Motor neuron (in vitro differentiated cells): Measurements from ENCODE around the gene GPR15LG. TPM values are rescaled to one million over a fixed set of nuclear protein-coding genes. Genes with fewer than 3 reads are reported as not detected.
A peak's percentile ranks its signal among the peaks of the same experiment; 100 is the strongest.
"Not testable (repeated sequence)": the region's sequence is repeated elsewhere in the genome, so short reads cannot be mapped to it uniquely, and the experiment has no call there.

Experiments used
- ATAC-seq, 8 experiments: fragments of 200-7000 bp; cut with Tn5 transposase; replicated peaks in 6 of 8; 2 replicates each; pipeline ENCODE4 v1.8.0; 2021; ENCODE audit warnings: mild to moderate bottlenecking in 8 of 8, moderate library complexity in 8 of 8
- H3K27ac ChIP-seq, 2 donors: fragments of 250-450 bp; sonication (Bioruptor Pico); 2 replicates each; pipeline ENCODE4 v1.9.0; 2021; ENCODE audit warnings: antibody characterized with exemption in 2 of 2, mild to moderate bottlenecking in 2 of 2, moderate library complexity in 1 of 2
- H3K4me1 ChIP-seq, 2 donors: fragments of 250-450 bp; sonication (Bioruptor Pico); replicated peaks in 1 of 2; 2 replicates each; pipeline ENCODE4 v1.6.1; 2021; ENCODE audit warnings: antibody characterized with exemption in 2 of 2, mild to moderate bottlenecking in 2 of 2, moderate library complexity in 1 of 2
- H3K4me3 ChIP-seq, 5 donors: fragments of 250-450 bp; sonication (Bioruptor Pico); 2 replicates each; pipeline ENCODE4 v1.9.0; 2021; ENCODE audit warnings: antibody characterized with exemption in 5 of 5, mild to moderate bottlenecking in 5 of 5, moderate library complexity in 4 of 5
- WGBS, 10 experiments: fragments of 450-650 bp; shearing (Covaris generic); methylation state at CpG; one replicate each; pipeline ENCODE4 v1.0.0; 2022; 5-methylcytosine and 5-hydroxymethylcytosine counted together
- in situ Hi-C, 9 experiments: fragments of 400-800 bp; cut with MboI; loops; one replicate each; pipeline ENCODE4 v1.15.0; 2021; ENCODE audit warnings: low sequenced_read_pairs in 9 of 9, low pct_unique_long_range_greater_than_20kb in 2 of 9; ENCODE audit not compliant: unreplicated experiment in 9 of 9
- total RNA-seq, 8 experiments: library from RNA; unstranded; fragments of 300-600 nt; gene quantifications; 2 replicates each; pipeline versions ENCODE4 v1.2.3 to v1.2.4, GENCODE V29; 2022

The GPR15LG gene
- total RNA-seq, 8 experiments from 2014 or later, result 2.1 TPM; not detected in 7

DNA sequence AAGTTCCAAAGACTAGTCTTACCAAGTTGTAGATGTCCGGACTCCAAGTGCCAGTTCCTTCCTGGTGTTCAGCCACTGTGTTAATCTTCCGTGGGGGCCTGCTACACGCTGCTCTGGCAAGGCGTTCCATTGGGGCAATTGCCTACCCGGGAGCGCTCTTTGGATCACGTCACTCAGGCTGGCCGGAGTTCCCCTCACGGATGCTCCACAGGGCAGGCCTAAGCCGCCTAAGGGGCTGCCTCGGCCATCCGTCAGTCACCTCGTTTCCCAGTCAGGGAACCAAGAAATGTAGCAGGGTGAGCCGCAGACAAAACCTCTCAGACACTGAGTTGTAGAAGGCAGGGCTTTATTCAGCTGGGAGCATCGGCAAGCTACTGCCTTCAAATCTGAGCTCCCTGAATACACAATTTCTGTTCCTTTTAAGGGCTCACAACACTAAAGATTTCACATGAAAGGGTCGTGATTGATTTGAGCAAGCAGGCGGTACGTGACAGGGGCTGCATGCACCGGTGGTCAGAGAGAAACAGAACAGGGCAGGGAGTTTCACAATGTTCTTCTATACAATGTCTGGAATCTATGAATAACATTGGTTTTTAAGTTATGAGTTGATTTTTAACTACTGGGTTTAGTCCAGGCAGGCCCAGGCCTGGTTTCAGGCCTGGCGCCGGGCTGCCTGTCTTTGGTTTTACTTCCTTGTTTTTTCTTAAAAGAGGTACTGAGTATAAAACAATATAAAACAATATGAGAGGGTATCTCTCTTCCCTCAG lies 1.7 kb upstream of the GPR15LG start:
- peak in 1 of 8 experiments; percentile 31 for ATAC-seq
- peak overlapping the region; percentile 16 to 48 for H3K27ac ChIP-seq
- H3K4me3 ChIP-seq, in situ Hi-C loops: not testable (repeated sequence)
- WGBS, 10 experiments, result 52 to 100% (median 74%) methylated on average over 2 to 13 of the region's 21 CpGs; no CpG with 5 or more reads in 4 of the 10 experiments
- H3K4me1 ChIP-seq, result peaks cover 14 to 15% of the 10 kb centered on the region in 2 donors

DNA sequence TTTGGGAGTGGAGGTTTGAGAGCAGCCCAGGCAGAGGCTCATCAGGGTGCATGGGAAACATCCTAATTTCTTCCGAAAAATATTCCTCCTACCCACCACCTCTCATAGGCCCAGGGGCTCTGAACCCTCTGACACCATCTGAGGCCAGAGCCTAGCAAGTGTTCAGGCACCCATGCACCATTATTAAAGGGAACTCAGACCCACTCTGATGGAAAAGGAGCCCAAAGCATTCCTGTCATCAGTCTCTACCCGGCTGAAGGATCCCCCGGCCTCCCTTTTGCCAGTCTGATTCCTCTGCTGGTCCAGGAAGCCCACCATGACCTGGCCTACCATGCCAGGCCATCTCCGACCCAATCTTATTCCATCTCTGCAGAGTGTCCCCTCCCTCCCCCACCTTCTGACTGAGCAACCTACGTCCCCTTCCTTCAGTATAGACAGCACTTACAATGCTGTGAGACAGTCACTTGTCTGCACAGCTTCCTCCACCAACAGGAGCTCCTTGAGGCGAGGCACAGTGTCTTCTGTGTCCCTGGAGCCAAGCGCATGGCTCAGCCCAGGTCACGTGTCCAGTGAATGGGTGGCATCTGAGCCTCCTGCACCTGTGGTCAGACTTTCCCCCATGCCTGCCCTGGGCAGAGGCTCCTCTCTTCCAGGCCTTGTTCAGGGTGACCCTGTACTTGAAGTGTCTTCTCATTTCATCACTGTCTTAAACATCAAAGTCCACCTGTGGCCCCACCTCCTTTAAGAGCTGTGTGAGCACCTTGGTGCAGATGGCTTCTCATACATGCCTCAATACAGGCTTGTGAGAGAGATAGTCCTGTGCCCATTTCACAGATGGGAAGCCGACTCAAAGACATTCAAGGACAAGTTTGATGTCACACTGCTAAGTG lies 889 bp upstream of the GPR15LG start:
- Histone ChIP-seq H3K4me1 (peaks cover 14 to 15% of the 10 kb centered on the region in 2 donors), H3K27ac (peak overlapping the region in 1 of 2 donors; percentile 48), H3K4me3 (no peak overlapping the region)
- 33 to 100% (median 94%) methylated on average over 1 to 4 of the region's 9 CpGs; no CpG with 5 or more reads in 4 of the 10 experiments for WGBS, 10 experiments
- in situ Hi-C loops, result no loop called here
- no peak for ATAC-seq

DNA sequence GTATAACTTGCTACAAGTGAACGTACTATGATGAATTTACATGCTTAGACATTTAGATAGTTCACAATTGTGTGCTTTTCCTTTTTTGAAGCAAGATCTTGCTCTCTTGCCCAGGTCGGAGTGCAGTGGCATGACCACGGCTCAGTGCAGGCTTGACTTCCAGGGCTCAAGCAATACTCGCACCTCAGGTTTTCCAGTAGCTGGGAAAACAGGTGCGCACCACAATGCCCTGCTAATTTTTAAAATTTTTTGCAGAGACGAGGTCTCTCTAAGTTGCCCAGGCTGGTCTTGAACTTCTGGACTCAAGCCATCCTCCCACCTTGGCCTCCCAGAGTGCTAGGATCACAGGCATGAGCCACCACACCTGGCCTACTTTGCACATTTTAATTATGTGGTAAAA lies 1.8 kb downstream of the GPR15LG start:
- no peak for ATAC-seq
- no peak overlapping the region for H3K4me3 ChIP-seq
- peaks cover 19 to 21% of the 10 kb centered on the region in 2 donors for H3K4me1 ChIP-seq
- H3K27ac ChIP-seq, result no peak overlapping the region
- WGBS, 10 experiments, result 62 to 100% (median 89%) methylated on average over 1 to 6 of the region's 6 CpGs
- in situ Hi-C loops, result no loop called here

DNA sequence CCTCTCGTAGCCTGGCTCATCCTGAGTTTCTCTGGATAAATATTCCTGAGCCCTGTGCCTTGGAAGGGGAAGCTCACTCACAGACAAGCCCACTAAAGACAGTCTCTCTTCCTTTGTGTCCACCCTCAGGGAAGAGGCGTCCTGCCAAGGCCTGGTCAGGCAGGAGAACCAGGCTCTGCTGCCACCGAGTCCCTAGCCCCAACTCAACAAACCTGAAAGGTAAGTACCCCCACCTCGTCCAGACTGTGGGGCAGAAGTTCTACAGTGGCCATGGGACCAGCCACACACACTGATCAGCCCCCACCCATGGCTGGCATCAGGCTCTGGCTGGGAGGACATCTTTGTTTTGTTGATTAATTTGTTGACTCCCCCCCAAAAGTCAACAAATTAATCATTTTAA lies 2.8 kb downstream of the GPR15LG start:
- Histone ChIP-seq H3K4me3 (no peak overlapping the region), H3K4me1 (peaks cover 18 to 19% of the 10 kb centered on the region in 2 donors), H3K27ac (no peak overlapping the region)
- WGBS, 10 experiments, result 20 to 92% (median 72%) methylated on average over 1 to 3 of the region's 4 CpGs; no CpG with 5 or more reads in 5 of the 10 experiments
- ATAC-seq, result no peak
- in situ Hi-C loops, result no loop called here

DNA sequence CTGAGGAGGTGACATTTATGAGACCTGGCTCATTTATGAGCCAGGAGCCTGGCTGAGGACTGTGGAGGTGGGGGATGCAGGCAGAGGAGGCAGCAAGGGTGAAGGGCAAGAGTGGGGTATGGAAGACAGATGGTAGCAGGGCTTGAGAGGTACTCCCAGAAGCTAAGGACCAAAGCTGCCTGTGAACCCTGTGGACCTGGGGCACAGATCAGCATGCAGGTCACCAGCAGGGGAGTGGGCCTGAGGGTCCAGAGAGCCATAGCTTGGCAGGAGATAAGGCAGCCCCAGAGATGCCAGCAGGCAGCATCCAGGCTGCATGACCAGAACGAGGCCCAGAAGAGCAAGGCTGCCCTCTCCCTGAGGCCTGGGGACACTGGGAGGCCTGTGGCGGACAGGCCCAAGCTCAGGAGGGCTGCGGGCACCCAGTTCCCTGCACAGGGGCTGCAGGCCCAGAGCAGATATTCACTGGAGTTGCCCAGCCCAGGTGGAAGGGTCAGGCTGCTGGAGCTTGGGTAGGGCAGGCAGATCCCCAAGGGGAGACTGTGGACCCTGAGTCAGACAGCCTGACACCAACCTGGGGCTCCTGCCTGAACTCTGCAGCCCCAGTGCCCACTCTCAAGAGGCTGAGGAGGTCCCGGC lies 3.4 kb downstream of the GPR15LG start:
- WGBS, 10 experiments, result 60 to 100% methylated on average over 1 to 2 of the region's 4 CpGs; no CpG with 5 or more reads in 8 of the 10 experiments
- H3K4me1 ChIP-seq, result peaks cover 14 to 17% of the 10 kb centered on the region in 2 donors
- in situ Hi-C loops, result no loop called here
- no peak overlapping the region for H3K4me3 ChIP-seq
- no peak for ATAC-seq
- no peak overlapping the region for H3K27ac ChIP-seq

DNA sequence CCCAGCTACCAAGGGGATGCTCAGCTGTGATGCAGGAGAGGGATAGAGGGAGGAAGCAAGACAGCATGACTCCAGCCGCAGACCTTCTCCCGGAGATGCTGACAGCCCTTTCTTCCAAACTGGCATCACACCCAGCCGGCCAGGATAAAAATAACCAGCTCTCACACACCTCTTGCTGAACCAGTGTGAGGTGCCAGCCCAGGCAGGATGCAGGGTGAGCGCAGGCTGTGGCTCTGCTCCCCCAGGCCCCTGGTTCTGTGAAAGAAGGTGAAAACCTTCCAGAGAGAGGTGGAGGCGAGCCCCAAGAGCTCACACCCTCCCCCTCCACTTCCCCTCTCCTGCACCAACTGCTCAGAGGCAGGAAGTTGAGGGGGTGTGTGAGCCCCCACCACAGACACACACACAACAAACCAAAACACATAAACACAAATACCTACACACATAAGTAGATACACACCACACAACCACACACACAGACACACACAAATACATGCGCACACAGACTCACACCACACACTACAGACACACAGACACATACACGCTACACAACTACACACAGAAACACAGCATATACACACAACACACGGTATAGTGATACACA lies 4.0 kb downstream of the GPR15LG start:
- in situ Hi-C loops, result no loop called here
- ATAC-seq, result no peak
- Histone ChIP-seq H3K27ac (no peak overlapping the region), H3K4me3 (no peak overlapping the region), H3K4me1 (peaks cover 9 to 11% of the 10 kb centered on the region in 2 donors)
- WGBS, 10 experiments, result 74 to 100% (median 95%) methylated on average over 1 to 5 of the region's 8 CpGs; no CpG with 5 or more reads in 4 of the 10 experiments

DNA sequence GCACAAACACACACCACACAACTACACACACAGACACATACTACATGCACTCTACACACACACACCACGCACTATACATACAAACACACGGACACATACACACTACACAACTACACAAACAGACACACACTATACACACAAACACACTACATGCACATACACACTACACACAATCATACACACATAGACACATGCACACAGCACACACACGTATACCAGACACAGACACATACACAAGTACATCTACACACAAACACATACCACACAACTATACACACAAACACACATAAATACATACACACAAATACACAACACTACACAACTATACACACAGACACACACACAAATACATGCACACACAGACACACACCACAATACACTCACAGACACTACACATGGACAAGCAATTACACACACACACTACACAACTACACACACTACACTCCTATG lies 4.6 kb downstream of the GPR15LG start:
- in situ Hi-C loops, result no loop called here
- Histone ChIP-seq H3K4me1 (peaks cover 9 to 11% of the 10 kb centered on the region in 2 donors), H3K27ac (no peak overlapping the region), H3K4me3 (no peak overlapping the region)
- ATAC-seq, result no peak
- 63 to 100% (median 90%) methylated on average over 2 to 3 of the region's 3 CpGs; no CpG with 5 or more reads in 7 of the 10 experiments for WGBS, 10 experiments

DNA sequence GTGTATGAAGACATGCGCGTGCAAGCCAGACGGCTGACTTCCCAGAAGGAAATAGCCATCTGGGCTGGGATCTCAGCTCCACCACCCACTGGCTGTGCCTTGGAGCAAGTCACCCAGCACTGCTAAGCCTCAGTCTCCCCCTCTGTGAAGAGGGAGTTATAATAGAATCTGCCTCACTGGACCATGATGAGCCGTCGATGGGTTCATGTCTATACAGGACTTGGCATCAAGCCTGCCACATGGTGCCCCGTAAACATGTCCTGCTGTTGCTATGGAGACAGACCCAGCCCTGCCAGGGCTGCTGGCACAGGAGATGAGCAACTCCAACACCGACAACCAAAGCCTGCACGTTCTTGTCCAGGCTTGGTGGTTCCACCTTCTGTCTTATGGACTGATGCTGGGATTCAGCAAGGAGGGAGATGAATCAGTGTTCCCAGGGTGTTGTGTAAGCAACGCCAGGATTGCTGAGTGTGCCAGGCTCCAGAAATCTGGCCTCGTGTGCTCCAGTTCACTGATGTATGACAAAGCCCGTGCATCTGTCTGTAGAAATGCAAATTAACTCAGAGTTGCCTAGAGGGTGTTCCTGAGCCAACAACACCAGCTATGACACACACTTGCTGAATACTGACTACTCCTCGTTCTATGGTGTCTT lies 5.6 kb downstream of the GPR15LG start:
- Histone ChIP-seq H3K4me3 (no peak overlapping the region), H3K27ac (peak overlapping the region; percentile 8 to 60), H3K4me1 (peaks cover 9 to 11% of the 10 kb centered on the region in 2 donors)
- peak; percentile 97 to 99 (median 98) for ATAC-seq
- WGBS, 10 experiments, result 0 to 40% (median 10%) methylated on average over 1 to 7 of the region's 12 CpGs; no CpG with 5 or more reads in 4 of the 10 experiments
- in situ Hi-C loops, result no loop called here

DNA sequence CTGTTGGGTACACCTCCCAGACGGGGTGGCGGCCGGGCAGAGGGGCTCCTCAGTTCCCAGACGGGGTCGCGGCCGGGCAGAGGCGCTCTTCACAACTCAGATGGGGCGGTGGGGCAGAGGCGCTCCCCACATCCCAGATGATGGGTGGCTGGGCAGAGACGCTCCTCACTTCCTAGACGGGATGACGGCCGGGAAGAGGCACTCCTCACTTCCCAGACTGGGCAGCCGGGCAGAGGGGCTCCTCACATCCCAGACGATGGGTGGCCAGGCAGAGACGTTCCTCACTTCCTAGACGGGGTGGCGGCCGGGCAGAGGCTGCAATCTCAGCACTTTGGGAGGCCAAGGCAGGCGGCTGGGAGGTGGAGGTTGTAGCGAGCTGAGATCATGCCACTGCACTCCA lies 6.8 kb downstream of the GPR15LG start:
- no CpG with 5 or more reads among the region's 22 CpGs for WGBS, 10 experiments

DNA sequence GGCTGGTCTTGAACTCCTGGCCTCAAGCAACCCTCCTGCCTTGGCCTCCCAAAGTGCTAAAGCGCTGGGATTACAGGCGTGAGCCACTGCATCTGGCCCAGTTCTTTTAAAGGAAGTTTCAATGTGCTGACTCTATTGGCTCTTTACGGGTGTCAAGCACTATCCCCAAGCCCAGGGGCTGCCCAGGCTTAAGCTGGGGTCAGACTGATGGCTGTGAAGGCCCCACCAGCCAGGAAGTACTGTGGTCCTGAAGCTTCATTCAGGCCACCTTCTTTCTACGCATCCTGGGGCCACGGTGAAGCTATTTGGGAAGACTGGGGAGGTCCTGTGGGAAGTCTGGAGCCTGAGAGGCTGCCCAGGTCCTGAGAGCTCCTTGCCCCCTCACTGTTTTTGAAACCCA lies 8.0 kb downstream of the GPR15LG start:
- peaks cover 9 to 11% of the 10 kb centered on the region in 2 donors for H3K4me1 ChIP-seq
- no peak for ATAC-seq
- in situ Hi-C loops, result no loop called here
- no peak overlapping the region for H3K4me3 ChIP-seq
- H3K27ac ChIP-seq, result no peak overlapping the region
- 80 to 92% (median 88%) methylated on average over 2 to 3 of the region's 5 CpGs; no CpG with 5 or more reads in 6 of the 10 experiments for WGBS, 10 experiments

More for the DNA sequence above, 6.8 kb downstream of the GPR15LG start:
- H3K4me1 ChIP-seq, result peaks cover 9 to 11% of the 10 kb centered on the region in 2 donors
- ATAC-seq, in situ Hi-C loops, H3K27ac ChIP-seq, H3K4me3 ChIP-seq: not testable (repeated sequence)

DNA sequence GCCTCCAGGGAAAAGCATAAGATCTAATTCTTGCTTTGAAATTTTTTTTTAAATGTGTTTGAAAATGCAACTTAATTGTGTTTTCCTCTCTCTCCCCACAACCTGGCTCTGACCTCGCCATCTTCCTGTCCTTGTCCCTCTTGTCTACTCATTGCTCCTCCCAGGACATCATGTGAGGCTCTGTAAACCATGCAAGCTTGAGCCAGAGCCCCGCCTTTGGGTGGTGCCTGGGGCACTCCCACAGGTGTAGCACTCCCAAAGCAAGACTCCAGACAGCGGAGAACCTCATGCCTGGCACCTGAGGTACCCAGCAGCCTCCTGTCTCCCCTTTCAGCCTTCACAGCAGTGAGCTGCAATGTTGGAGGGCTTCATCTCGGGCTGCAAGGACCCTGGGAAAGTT lies 10.9 kb downstream of the GPR15LG start:
- no peak for ATAC-seq
- in situ Hi-C loops, result no loop called here
- Histone ChIP-seq H3K4me3 (no peak overlapping the region), H3K27ac (no peak overlapping the region), H3K4me1 (peaks cover 3 to 5% of the 10 kb centered on the region in 2 donors)
- WGBS, 10 experiments, result 0 to 81% (median 65%) methylated on average over 1 to 4 of the region's 4 CpGs; no CpG with 5 or more reads in 4 of the 10 experiments
